Activated naive CD4-positive, alpha-beta T cell treated with anti-CD3 and anti-CD28 coated beads, Interleukin-2, amount 50 U/mL, for 24 hours (primary cell): ENCODE results near the gene CXCL16.
A peak's percentile ranks its signal among the peaks of the same experiment; 100 is the strongest.

Source experiments
- H3K27ac Mint-ChIP-seq: one replicate; pipeline ENCODE4 v1.8.0; 2021; ENCODE audit warnings: mild to moderate bottlenecking, mixed read lengths
- H3K27me3 Mint-ChIP-seq: one replicate; pipeline ENCODE4 v1.8.0; 2021; ENCODE audit warnings: mixed read lengths
- H3K36me3 Mint-ChIP-seq: one replicate; pipeline ENCODE4 v1.8.0; 2021; ENCODE audit warnings: mixed read lengths
- H3K4me1 Mint-ChIP-seq: one replicate; pipeline ENCODE4 v1.8.0; 2021; ENCODE audit warnings: mixed read lengths
- H3K4me3 Mint-ChIP-seq: one replicate; pipeline ENCODE4 v1.8.0; 2021; ENCODE audit warnings: mild to moderate bottlenecking, mixed read lengths
- H3K9me3 Mint-ChIP-seq: one replicate; pipeline ENCODE4 v1.8.0; 2021; ENCODE audit warnings: mixed read lengths

Gene CXCL16

DNA sequence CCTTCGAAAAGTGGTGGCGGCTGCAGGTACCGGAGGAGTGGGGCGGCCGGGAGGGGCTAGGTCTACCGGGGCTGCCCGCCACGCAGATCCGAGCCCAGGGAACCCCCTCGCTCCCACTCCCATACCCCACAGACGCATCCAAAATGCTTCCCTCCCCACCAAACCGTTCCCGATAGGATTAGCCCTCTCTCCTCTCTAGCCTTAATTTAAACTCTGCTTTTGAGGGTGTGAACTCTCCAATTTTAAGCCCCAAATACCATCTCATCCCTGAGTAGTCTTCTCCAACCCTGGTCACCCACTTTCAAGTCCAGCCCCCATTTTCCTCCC lies 260 bp upstream of the CXCL16 start:
- H3K4me3 Mint-ChIP-seq = peak overlapping the region; percentile 86
- peak overlapping the region; percentile 60 for H3K27ac Mint-ChIP-seq
- peaks cover 2% of the 10 kb centered on the region for H3K27me3 Mint-ChIP-seq
- H3K36me3 Mint-ChIP-seq = no peaks in the 10 kb centered on the region
- H3K9me3 Mint-ChIP-seq = no peaks in the 10 kb centered on the region
- H3K4me1 Mint-ChIP-seq = peaks cover 20% of the 10 kb centered on the region

- H3K4me3 Mint-ChIP-seq = peak overlapping the region; percentile 84
- no peaks in the 10 kb centered on the region for H3K9me3 Mint-ChIP-seq
- no peaks in the 10 kb centered on the region for H3K36me3 Mint-ChIP-seq
- H3K27ac Mint-ChIP-seq = peak overlapping the region; percentile 35
- H3K4me1 Mint-ChIP-seq = peaks cover 21% of the 10 kb centered on the region
- H3K27me3 Mint-ChIP-seq = peaks cover 2% of the 10 kb centered on the region
These were observed 1.3 kb downstream of the CXCL16 start for GRCh38 chr17:4738136-4739121.

DNA sequence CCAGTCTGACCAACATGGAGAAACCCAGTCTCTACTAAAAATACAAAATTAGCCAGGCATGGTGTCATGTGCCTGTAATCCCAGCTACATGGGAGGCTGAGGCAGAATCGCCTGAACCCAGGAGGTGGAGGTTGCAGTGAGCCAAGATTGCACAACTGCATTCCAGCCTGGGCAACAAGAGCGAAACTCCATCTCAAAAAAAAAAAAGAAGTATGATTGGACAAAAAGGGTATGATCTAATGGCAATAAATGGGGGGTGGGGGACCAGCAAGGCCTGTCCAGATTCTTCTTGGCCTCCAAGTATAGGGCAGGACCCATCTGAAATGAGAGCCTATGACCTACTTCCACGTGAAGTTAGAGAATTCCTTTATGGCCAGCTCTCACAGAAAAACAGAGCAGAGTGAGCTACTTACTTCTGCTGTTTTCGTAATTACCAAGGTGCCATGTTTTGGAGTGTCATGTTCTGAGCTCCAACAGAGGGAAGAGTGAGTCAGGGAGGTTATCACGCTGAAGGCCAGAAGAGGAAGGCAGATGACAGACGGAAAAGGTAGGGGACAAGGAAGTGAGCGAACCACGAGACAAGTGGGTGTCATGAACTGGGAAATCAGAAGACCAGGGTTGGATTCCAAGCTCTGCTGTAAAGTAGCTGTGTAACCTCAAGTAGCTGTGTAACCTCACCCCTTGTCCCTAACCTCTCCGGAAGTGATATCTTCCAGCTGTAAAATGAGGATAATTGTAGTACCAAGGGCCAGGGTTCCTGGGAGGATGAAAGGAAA lies 3.7 kb downstream of the CXCL16 start:
- H3K27ac Mint-ChIP-seq = no peak overlapping the region

DNA sequence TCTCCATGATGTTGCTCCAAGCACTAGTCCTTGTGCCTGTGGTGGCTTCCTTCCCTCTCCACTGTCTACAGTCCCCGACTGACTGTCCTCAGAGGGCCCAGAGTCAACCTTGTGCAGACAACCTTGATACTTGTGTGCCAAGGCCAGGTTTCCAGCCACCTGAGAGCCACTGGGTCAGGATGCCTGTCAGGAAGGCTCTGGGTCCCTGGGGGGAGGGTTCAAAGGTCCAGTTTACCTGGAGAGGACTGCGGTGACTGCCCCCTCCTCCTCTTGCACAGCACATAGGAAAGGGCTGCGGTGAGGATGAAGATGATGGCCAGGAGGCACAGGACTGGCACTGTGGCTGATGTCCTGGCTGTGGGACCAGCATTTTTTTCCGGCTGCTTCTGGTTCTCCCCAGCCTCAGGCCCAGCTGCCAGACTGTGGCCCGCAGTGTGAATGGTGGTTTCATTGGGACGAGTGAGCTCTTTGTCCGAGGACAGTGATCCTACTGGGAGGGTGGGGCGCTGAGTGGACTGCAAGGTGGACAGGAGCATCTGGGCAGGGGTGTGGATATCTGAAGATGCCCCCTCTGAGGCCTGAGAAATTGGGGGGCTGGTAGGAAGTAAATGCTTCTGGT lies 4.8 kb downstream of the CXCL16 start:
- no peak overlapping the region for H3K4me3 Mint-ChIP-seq
- no peaks in the 10 kb centered on the region for H3K9me3 Mint-ChIP-seq
- H3K27ac Mint-ChIP-seq = no peak overlapping the region
- H3K36me3 Mint-ChIP-seq = peaks cover 2% of the 10 kb centered on the region
- no peaks in the 10 kb centered on the region for H3K27me3 Mint-ChIP-seq
- H3K4me1 Mint-ChIP-seq = peaks cover 38% of the 10 kb centered on the region

More for the DNA sequence above, 3.7 kb downstream of the CXCL16 start:
- Mint-ChIP-seq H3K27me3 (no peaks in the 10 kb centered on the region), H3K9me3 (no peaks in the 10 kb centered on the region), H3K4me1 (peaks cover 36% of the 10 kb centered on the region), H3K4me3 (no peak overlapping the region), H3K36me3 (peaks cover 2% of the 10 kb centered on the region)

DNA sequence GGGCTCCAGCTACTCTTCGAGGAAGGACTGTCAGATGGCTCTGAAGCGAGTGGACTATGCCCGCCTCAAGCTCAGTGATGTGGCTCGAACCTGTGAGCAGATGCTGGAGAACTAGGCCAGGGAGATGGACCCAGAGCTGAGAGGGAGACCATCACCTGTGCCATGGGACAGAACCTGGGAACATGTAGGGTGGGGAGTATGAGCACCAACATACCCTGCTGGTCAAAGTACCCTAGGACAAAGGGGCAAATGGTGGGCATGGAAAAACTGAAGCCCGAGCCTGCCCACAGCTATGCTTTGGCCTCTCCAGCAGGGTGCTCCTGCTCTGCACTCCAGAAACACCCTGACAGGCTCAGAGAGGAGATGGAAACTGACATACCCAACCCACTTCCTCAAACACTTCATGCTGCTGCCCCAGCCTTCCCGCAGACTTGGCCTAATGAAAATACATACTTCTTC lies 6.6 kb downstream of the CXCL16 start:
- Mint-ChIP-seq H3K9me3 (no peaks in the 10 kb centered on the region), H3K4me3 (peak overlapping the region; percentile 44), H3K27ac (peak overlapping the region; percentile 23), H3K27me3 (no peaks in the 10 kb centered on the region), H3K36me3 (peaks cover 2% of the 10 kb centered on the region), H3K4me1 (peaks cover 30% of the 10 kb centered on the region)

GRCh38 chr17:4728124-4728523 lies 11.6 kb downstream of the CXCL16 start:
- H3K4me3 Mint-ChIP-seq = no peak overlapping the region

DNA sequence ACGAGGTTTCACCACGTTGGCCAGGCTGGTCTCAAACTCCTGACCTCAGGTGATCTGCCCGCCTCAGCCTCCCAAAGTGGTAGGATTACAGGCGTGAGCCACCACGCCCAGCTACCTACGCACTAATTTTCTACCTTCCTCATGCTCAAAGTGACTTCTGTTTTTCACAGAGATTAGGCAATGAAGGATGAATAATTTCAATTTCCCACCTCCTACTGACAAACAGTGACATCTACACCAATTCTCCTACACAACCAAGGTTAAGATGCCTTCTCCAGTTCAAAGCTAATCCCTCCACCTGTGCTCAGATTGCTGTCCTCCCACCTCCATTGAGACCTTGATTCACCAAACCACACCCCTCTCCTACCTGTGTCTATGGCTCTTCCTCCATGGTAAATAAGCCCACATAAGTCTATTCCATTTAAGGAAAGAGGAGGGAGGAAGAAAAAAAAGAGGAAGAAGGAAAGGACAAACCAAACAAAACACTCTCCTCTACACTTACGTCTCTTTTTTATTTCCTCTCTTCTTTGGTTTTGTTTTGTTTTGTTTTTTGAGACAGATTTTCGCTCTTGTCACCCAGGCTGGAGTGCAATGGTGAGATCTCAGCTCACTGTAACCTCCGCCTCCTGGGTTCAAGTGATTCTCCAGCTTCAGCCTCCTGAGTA lies 13.9 kb downstream of the CXCL16 start:
- Mint-ChIP-seq H3K27me3 (no peaks in the 10 kb centered on the region), H3K4me3 (no peak overlapping the region), H3K27ac (peak overlapping the region; percentile 38), H3K9me3 (no peaks in the 10 kb centered on the region), H3K4me1 (peaks cover 5% of the 10 kb centered on the region), H3K36me3 (no peaks in the 10 kb centered on the region)

More at GRCh38 chr17:4728124-4728523, 11.6 kb downstream of the CXCL16 start:
- Mint-ChIP-seq H3K27ac (no peak overlapping the region), H3K4me1 (peaks cover 20% of the 10 kb centered on the region), H3K9me3 (no peaks in the 10 kb centered on the region), H3K27me3 (no peaks in the 10 kb centered on the region), H3K36me3 (peaks cover 2% of the 10 kb centered on the region)

- Mint-ChIP-seq H3K4me1 (no peaks in the 10 kb centered on the region), H3K9me3 (no peaks in the 10 kb centered on the region), H3K27ac (no peak overlapping the region), H3K27me3 (no peaks in the 10 kb centered on the region), H3K4me3 (no peak overlapping the region), H3K36me3 (no peaks in the 10 kb centered on the region)
These were observed 15.1 kb downstream of the CXCL16 start for GRCh38 chr17:4724650-4725049.

DNA sequence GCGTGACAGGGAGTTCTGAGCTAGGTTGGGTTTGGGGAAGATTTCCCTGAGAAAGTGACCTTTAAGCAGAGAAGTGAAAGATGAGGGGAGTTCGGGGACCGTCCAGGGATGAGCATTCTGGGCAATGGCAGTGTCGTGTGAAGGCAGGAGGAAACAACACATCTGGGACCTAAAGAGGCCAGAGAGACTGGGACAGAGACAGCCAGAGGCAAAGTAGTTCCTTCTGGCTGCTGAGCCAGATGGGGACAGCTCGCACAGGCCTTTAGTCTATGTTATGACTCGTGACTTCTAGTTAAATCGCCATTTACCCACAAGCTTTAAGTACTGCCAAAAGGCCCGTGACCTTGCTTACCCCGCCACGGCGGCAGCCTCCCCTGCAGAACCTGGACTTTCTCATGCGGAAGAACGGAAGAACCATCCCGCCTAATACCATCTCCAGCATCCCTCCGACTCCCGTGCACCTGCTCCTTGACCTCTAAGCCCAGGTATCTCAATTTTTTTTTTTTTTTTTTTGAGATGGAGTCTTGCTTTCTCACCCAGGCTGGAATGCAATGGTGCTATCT lies 17.0 kb downstream of the CXCL16 start:
- Mint-ChIP-seq H3K4me1 (no peaks in the 10 kb centered on the region), H3K27me3 (no peaks in the 10 kb centered on the region), H3K36me3 (peaks cover 2% of the 10 kb centered on the region), H3K4me3 (no peak overlapping the region), H3K27ac (no peak overlapping the region), H3K9me3 (no peaks in the 10 kb centered on the region)

GRCh38 chr17:4721203-4722135 lies 18.3 kb downstream of the CXCL16 start:
- H3K27ac Mint-ChIP-seq = peak overlapping the region; percentile 48
- H3K36me3 Mint-ChIP-seq = peaks cover 2% of the 10 kb centered on the region
- H3K4me3 Mint-ChIP-seq = no peak overlapping the region
- no peaks in the 10 kb centered on the region for H3K27me3 Mint-ChIP-seq
- no peaks in the 10 kb centered on the region for H3K4me1 Mint-ChIP-seq
- H3K9me3 Mint-ChIP-seq = no peaks in the 10 kb centered on the region

- H3K9me3 Mint-ChIP-seq = no peaks in the 10 kb centered on the region
- no peaks in the 10 kb centered on the region for H3K27me3 Mint-ChIP-seq
- peaks cover 3% of the 10 kb centered on the region for H3K4me1 Mint-ChIP-seq
- no peak overlapping the region for H3K27ac Mint-ChIP-seq
- no peak overlapping the region for H3K4me3 Mint-ChIP-seq
- peaks cover 2% of the 10 kb centered on the region for H3K36me3 Mint-ChIP-seq
These were observed 18.9 kb downstream of the CXCL16 start for GRCh38 chr17:4720787-4721186.

DNA sequence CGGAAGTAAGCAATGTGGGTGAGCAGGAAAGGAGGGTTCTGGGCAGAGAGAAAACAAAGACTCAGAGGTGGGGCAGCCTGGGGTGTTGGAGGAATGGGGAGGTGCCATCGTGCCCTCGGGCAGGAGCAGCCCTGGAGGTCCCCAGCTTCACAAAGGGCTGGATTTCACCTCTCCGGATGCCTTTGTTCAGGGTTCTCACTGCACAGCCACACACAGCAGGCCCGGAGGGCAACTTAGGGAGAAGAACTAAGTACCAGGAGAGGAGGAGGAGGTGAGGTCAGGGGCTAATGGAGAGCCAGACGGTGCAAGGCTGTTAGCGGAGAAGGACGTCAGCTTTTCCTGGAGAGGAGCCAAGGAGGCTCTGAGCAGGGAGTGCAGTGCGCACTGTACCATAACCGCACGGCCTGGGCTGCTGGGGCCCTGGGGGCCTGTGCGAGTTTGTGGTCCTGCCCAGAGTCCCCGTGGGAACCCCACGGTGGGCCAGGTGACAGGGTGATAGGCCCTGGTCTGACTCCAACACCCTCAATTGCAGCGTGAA lies 20.0 kb downstream of the CXCL16 start:
- H3K27ac Mint-ChIP-seq = no peak overlapping the region
- peaks cover 13% of the 10 kb centered on the region for H3K4me1 Mint-ChIP-seq
- peaks cover 2% of the 10 kb centered on the region for H3K36me3 Mint-ChIP-seq
- H3K27me3 Mint-ChIP-seq = no peaks in the 10 kb centered on the region
- H3K4me3 Mint-ChIP-seq = no peak overlapping the region
- H3K9me3 Mint-ChIP-seq = no peaks in the 10 kb centered on the region

- H3K4me3 Mint-ChIP-seq = no peak overlapping the region
These were observed 20.6 kb downstream of the CXCL16 start for GRCh38 chr17:4719146-4719545.

DNA sequence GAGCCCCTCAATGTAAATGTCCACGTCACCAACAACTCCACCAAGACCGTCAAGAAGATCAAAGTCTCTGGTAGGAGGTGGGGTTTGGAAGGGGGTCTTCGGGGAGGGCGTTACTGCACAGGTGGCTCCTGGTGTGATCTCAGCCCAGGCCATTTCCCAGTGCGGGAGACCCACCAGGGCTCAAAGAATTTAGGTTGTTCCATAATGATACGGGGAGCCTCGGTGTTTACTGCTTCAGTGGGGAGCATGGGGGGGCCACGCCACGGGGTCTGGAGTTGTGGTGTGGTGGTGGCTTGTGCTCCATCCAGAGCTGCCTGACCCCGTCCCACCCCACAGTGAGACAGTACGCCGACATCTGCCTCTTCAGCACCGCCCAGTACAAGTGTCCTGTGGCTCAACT lies 21.5 kb downstream of the CXCL16 start:
- no peak overlapping the region for H3K27ac Mint-ChIP-seq
- no peaks in the 10 kb centered on the region for H3K9me3 Mint-ChIP-seq
- no peak overlapping the region for H3K4me3 Mint-ChIP-seq
- H3K27me3 Mint-ChIP-seq = no peaks in the 10 kb centered on the region
- H3K4me1 Mint-ChIP-seq = peaks cover 22% of the 10 kb centered on the region
- H3K36me3 Mint-ChIP-seq = peaks cover 2% of the 10 kb centered on the region

More at GRCh38 chr17:4719146-4719545, 20.6 kb downstream of the CXCL16 start:
- Mint-ChIP-seq H3K27ac (no peak overlapping the region), H3K27me3 (no peaks in the 10 kb centered on the region), H3K36me3 (peaks cover 2% of the 10 kb centered on the region), H3K9me3 (no peaks in the 10 kb centered on the region), H3K4me1 (peaks cover 16% of the 10 kb centered on the region)
